Neural cell (in vitro differentiated cells): ENCODE data around the gene EIF5A.

ENCODE experiments used
- EZH2 ChIP-seq: fragments of 200-600, 300-800 bp; shearing (Covaris generic), sonication (generic); IDR thresholded peaks from 2 replicates; pipeline ENCODE4 v1.6.1; 2014; ENCODE audit warnings: antibody characterized with exemption, low read length, borderline replicate concordance, mild to moderate bottlenecking; ENCODE audit not compliant: insufficient read depth, poor library complexity, severe bottlenecking
- POLR2AphosphoS5 ChIP-seq: IDR thresholded peaks from 2 replicates; pipeline ENCODE4 v1.6.1; 2012
- RAD21 ChIP-seq: fragments of 450-650 bp; conservative IDR thresholded peaks from 2 replicates; pipeline ENCODE4 v1.6.1; 2014; ENCODE audit warnings: antibody characterized with exemption, mild to moderate bottlenecking, moderate library complexity
- TF ChIP-seq, protein P1 (sequence below): fragments of 450-650 bp; IDR thresholded peaks from 2 replicates; pipeline ENCODE4 v1.5.1; 2014; ENCODE audit warnings: antibody characterized with exemption, mild to moderate bottlenecking, moderate library complexity; ENCODE audit not compliant: poor library complexity, severe bottlenecking

DNA sequence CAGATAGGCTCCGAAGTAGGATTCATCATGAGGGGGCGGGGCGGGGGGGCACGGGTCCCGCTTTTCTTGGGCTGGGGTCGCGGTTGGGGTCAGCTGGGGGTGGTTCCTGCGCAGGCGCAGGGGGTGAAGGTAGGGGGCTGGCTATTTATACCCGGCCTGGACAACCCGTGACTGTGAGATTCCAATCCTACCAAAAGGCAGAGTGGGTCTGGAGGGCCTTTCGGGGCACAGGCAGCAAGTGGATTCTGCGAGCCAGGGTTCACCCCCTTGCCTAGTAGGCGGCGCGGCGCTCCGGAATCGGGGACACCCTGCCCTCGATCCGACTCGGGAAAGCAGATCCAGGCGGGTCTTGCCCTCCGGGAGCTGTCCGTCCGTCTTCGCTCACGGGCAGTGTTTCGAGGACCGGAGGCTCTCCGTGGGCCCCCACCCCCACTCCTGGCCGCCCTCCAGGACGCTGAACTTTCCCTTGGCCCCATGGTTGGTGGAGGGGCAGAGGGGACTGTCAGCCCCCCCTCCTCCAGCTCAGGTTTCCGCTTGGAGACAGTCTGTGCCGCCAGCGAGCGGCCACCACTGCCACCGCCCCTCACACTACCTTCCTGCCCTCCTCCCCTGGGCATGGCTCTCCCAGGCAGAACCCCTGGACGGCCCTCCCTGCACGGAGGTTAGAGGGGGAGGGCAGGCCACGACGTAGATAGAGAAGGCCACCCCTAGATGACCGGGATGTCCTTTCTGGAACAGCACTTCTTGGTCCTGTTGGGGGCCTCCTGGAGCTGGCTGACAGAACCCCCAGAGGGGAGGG is 25.3 kb upstream of the EIF5A start:
- TF ChIP-seq, protein P1, sequence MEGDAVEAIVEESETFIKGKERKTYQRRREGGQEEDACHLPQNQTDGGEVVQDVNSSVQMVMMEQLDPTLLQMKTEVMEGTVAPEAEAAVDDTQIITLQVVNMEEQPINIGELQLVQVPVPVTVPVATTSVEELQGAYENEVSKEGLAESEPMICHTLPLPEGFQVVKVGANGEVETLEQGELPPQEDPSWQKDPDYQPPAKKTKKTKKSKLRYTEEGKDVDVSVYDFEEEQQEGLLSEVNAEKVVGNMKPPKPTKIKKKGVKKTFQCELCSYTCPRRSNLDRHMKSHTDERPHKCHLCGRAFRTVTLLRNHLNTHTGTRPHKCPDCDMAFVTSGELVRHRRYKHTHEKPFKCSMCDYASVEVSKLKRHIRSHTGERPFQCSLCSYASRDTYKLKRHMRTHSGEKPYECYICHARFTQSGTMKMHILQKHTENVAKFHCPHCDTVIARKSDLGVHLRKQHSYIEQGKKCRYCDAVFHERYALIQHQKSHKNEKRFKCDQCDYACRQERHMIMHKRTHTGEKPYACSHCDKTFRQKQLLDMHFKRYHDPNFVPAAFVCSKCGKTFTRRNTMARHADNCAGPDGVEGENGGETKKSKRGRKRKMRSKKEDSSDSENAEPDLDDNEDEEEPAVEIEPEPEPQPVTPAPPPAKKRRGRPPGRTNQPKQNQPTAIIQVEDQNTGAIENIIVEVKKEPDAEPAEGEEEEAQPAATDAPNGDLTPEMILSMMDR = no peak
- TF ChIP-seq POLR2AphosphoS5 = no peak
- TF ChIP-seq EZH2 = peak; percentile 27
- no peak for TF ChIP-seq RAD21
